ENCODE data around the gene PCDH8. TPM values are rescaled to one million over a fixed set of nuclear protein-coding genes. Genes with fewer than 3 reads are reported as not detected.

The PCDH8 gene
- total RNA-seq, 1 experiment from 2014 or later, result 1.3 TPM

DNA sequence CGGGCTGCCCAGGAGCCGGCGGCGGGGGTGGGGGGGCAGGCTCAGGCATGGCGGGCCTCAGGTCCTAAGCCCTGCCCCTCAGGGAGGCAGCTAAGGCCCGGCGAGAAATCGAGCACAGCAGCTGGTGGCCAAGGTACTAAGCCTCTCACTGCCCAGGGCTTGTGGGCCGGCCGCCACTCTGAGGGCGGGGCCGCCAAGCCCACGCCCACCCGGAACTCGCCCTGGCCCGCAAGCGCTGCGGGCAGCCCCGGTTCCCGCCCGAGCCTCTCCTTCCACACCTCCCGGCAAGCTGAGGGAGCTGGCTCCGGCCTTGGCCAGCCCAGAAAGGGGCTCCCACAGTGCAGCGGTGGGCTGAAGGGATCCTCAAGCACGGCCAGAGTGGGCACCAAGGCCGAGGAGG is 33.1 kb downstream of the PCDH8 start:
- DNase-seq (ENCODE audit: low read depth), result peak; percentile 20

DNA sequence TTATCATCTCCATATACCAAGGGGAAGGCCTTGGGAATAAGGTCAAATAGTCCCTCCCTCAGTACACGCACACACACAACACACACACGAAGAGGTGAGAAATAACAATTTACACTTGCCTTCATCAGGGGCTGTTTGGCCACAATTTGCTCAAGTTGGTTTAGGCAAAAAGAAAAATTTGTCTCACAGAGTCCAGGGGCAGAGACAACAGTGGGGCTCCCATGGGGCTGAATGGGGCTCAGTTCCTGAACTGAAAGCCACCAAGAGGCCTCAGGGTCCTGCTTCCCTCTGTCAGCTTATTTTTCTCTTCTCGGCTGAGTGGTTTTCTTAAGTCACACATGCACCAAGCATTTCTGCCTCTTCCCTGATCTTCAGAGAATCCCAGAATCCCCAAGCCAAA is 35.5 kb downstream of the PCDH8 start:
- DNase-seq (ENCODE audit: low read depth), result no peak

DNA sequence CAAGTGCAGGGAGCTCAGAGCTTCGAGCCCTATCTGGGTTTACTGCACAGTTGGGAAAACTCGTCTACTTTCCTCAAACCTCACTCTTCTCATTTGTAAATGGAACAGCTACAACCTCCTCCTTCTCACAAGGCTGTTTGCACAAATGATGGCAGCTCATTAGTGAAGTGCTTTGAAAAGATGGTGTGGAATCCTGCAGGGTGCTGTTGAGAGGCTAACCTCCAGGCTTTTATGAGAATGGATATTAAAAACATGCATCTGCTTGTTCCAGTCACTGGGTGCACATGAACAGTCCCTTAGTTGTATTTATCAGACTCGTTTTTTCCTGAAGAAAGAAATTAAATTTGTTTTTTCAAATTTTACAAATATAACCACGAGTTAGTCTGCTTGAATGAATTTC is 36.6 kb downstream of the PCDH8 start:
- no peak for DNase-seq (ENCODE audit: low read depth)

DNA sequence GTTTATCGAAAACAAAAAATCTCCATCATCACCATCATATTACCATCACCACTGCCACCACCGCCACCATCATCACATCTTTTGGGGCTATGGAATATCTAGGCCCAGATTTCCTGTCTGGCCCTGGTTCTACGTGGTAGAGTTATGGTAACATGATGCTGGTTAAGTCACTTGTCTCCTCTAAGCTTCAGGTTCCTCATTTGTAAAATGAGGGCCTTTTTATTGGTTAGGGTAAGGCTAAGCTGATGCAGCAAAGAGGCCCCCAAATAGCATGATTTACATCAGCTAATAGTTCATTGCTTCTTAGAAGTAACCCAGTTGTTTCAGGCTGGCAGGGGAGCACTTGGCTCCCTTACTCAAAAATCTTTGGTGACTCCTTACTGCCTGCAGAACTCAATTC is 37.9 kb downstream of the PCDH8 start:
- DNase-seq (ENCODE audit: low read depth), result no peak

GRCh38 chr13:52810011-52810410 is 38.4 kb downstream of the PCDH8 start:
- DNase-seq (ENCODE audit: low read depth), result no peak

DNA sequence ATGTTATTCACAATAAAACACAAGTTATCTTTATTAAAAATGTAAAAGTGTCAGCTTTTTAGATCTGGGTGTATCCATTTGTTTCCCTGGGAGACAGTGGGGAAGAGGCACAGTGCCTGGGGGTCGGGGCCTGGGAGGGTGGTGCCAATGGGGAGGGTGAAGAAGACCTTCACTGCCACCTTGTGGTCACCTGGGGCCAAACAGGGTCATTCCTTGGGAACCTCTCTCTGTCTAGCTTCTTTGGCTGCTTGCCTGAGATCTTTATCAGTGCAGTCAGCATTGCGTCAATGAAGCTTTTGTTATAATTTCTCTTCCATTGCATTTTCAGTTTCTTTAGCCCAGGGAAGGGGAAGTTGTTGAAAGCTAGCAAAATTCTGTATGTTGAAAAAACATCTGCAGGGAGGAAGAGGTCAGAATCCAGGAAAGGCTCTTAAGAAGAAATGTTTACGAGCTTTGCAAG is 39.1 kb downstream of the PCDH8 start:
- peak; percentile 80 for DNase-seq (ENCODE audit: low read depth)

- no peak for DNase-seq (ENCODE audit: low read depth)
Measured at GRCh38 chr13:52808842-52809219, 39.6 kb downstream of the PCDH8 start.

GRCh38 chr13:52806029-52806428 is 42.4 kb downstream of the PCDH8 start:
- no peak for DNase-seq (ENCODE audit: low read depth)

DNA sequence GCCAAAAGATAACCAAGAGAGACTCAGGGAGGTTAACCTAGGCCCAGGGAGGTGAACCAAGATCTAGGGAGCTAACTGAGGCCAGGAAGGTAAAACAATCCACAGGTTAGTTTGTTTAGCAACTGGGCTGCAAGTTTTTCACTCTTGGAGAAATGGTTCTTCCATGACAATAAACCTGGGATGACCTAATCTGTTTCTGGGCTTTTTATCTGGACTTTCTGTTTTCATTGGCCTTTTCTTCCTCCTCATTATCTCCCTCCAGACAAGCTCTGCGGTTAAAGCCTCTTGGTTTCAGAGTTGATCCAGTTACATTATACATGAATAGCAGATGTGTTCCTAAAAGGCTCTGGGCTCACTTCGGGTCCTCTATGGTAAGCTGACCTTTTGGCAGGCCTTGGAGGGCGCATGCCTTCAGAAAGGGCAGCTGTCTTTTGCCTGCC is 44.2 kb downstream of the PCDH8 start:
- DNase-seq (ENCODE audit: low read depth), result peak; percentile 59

GRCh38 chr13:52800856-52801255 is 47.6 kb downstream of the PCDH8 start:
- DNase-seq (ENCODE audit: low read depth), result no peak

GRCh38 chr13:52798770-52799430 is 49.5 kb downstream of the PCDH8 start:
- DNase-seq (ENCODE audit: low read depth), result no peak

- DNase-seq (ENCODE audit: low read depth), result no peak
Measured at GRCh38 chr13:52797176-52797575, 51.3 kb downstream of the PCDH8 start.

GRCh38 chr13:52794589-52794988 is 53.9 kb downstream of the PCDH8 start:
- no peak for DNase-seq (ENCODE audit: low read depth)

DNA sequence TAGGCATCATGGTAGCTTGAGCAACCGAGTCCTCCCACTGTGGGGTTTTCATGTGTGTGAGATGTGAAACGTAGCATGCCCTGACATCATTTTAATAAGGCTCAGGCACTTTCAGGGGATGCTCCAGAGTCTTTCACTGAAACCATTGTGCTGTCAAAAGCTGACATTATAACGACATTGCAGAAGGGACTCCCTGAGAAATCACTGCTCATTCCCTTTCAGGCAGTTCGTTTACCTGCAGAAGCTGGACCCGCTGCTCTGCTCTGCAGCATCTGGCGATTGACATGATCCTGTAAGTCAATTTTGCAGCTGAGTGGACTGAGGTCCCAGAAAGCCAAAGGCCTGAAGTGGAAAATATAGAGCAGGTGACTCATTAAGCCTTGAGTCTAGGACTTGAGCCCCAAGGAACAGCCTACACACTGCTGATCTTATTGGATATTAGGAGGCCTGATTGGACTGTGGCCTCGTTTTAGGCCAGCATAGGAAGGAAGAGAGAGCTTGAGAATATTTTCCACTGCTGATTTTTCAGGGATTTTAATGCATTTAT is 54.9 kb downstream of the PCDH8 start:
- DNase-seq (ENCODE audit: low read depth), result no peak

Other genes starting within 250 kb of the PCDH8 start
- gene HNRNPA1L2, start 206.2 kb downstream of the PCDH8 start, total RNA-seq (2014; rRNA removed; shearing (Covaris generic)), result 1.0 and 4.6 TPM in 2 replicates
- 64.2 and 69.2 TPM in 2 replicates for gene SUGT1, start 195.8 kb downstream of the PCDH8 start, total RNA-seq (2014; rRNA removed; shearing (Covaris generic))
- not detected in 2 replicates for gene CNMD, start 108.8 kb downstream of the PCDH8 start, total RNA-seq (2014; rRNA removed; shearing (Covaris generic))
- gene OLFM4, start 180.2 kb upstream of the PCDH8 start, total RNA-seq (2014; rRNA removed; shearing (Covaris generic)), result not detected in 2 replicates

Data from Daoy (cell line).